ENCODE measurements around the gene CIDEC. TPM values are rescaled to one million over a fixed set of nuclear protein-coding genes. Genes with fewer than 3 reads are reported as not detected.

CIDEC gene
- total and polyA plus RNA-seq, 9 of the 15 experiments (the other 6 are each of a cell fraction or from before 2014, with no cell fraction given): not detected

DNA sequence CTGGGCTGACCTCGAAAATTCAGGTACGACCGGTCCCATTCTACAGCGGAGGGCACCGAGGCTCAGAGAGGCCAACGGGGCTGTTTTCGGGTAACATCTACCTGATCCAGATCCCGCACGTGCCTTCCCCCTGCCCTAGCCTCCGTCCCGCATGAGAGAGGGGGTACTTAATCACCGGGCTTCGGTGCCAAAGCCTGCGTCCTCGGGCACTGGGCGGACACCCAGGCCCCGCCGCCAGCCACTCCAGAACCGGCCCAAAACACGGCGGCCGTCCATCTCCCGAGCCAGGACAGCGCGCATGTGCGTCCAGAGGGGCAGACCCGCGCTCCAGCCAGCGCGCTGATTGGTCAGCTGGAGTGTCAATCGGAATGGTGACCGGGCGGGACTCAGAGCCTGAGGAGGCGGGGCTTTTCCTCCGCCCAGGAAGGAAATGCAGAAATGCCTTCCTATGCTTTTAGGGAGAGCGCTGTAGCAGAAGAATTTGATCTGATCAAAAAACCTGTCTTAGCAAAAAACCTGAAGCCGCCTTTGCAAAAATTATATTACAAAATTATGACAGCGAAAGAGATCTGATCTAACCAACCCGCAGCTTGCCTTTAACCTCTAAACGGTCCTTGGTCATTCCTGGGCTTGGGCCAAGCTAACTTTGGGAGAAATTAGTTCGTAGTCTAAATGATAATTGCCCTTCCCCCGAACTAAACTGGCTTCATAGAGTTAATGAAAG lies 36.2 kb downstream of the CIDEC start, which contains the start of gene RPUSD3 (continued):
- TF ChIP-seq RBM25 (IDR thresholded peaks at IDR 0.05; ENCODE audit: low read depth, low read length, severe bottlenecking) (peak; percentile 82), ZNF668 (CRISPR knock-in tag; IDR thresholded peaks at IDR 0.05) (no peak), NONO (IDR thresholded peaks at IDR 0.05; ENCODE audit: low read depth in 2 of 2, low read length in 1 of 2) (peak in 1 of 2 experiments; percentile 49; a peak in 1 of 4 replicates), DACH1 (IDR thresholded peaks at IDR 0.05; ENCODE audit: partially characterized antibody) (no peak), HDAC8 (tag; IDR thresholded peaks at IDR 0.05) (no peak), SMARCA4 (IDR thresholded peaks at IDR 0.05) (peak; percentile 36; the same call in 1 of the 2 replicates), RAD21 (CRISPR knock-in tag; conservative IDR thresholded peaks at IDR 0.05 in 1 of 2, IDR thresholded peaks at IDR 0.05 in 1 of 2) (no peak), TGIF2 (CRISPR knock-in tag; IDR thresholded peaks at IDR 0.05) (no peak), KLF10 (CRISPR knock-in tag; IDR thresholded peaks at IDR 0.05) (no peak), ARNT (IDR thresholded peaks at IDR 0.05) (no peak), NR1H2 (CRISPR knock-in tag; IDR thresholded peaks at IDR 0.05) (no peak), NCOR1 (IDR thresholded peaks at IDR 0.05) (no peak), XRCC3 (IDR thresholded peaks at IDR 0.05) (no peak)
- TF ChIP-seq, protein P1, sequence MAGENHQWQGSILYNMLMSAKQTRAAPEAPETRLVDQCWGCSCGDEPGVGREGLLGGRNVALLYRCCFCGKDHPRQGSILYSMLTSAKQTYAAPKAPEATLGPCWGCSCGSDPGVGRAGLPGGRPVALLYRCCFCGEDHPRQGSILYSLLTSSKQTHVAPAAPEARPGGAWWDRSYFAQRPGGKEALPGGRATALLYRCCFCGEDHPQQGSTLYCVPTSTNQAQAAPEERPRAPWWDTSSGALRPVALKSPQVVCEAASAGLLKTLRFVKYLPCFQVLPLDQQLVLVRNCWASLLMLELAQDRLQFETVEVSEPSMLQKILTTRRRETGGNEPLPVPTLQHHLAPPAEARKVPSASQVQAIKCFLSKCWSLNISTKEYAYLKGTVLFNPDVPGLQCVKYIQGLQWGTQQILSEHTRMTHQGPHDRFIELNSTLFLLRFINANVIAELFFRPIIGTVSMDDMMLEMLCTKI (IDR thresholded peaks at IDR 0.05; ENCODE audit: partially characterized antibody): no peak
- TF ChIP-seq, protein P2, sequence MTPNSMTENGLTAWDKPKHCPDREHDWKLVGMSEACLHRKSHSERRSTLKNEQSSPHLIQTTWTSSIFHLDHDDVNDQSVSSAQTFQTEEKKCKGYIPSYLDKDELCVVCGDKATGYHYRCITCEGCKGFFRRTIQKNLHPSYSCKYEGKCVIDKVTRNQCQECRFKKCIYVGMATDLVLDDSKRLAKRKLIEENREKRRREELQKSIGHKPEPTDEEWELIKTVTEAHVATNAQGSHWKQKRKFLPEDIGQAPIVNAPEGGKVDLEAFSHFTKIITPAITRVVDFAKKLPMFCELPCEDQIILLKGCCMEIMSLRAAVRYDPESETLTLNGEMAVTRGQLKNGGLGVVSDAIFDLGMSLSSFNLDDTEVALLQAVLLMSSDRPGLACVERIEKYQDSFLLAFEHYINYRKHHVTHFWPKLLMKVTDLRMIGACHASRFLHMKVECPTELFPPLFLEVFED (CRISPR knock-in tag; conservative IDR thresholded peaks at IDR 0.05): no peak
- TF ChIP-seq, protein P3, sequence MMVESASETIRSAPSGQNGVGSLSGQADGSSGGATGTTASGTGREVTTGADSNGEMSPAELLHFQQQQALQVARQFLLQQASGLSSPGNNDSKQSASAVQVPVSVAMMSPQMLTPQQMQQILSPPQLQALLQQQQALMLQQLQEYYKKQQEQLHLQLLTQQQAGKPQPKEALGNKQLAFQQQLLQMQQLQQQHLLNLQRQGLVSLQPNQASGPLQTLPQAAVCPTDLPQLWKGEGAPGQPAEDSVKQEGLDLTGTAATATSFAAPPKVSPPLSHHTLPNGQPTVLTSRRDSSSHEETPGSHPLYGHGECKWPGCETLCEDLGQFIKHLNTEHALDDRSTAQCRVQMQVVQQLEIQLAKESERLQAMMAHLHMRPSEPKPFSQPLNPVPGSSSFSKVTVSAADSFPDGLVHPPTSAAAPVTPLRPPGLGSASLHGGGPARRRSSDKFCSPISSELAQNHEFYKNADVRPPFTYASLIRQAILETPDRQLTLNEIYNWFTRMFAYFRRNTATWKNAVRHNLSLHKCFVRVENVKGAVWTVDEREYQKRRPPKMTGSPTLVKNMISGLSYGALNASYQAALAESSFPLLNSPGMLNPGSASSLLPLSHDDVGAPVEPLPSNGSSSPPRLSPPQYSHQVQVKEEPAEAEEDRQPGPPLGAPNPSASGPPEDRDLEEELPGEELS (CRISPR knock-in tag; IDR thresholded peaks at IDR 0.05; ENCODE audit: borderline replicate concordance): no peak
